HepG2 (cell line): Measurements from ENCODE around the gene SNAPC4. TPM values are rescaled to one million over a fixed set of nuclear protein-coding genes. Genes with fewer than 3 reads are reported as not detected.

ENCODE experiments used
- ADNP ChIP-seq: sonication (generic); formaldehyde crosslinking; IDR thresholded peaks from 2 replicates; pipeline ENCODE4 v1.4.0; 2020; ENCODE audit warnings: missing genetic modification reagents
- AKAP8 ChIP-seq: sonication (generic); formaldehyde crosslinking; IDR thresholded peaks from 2 replicates; pipeline ENCODE4 v1.5.1; 2020; ENCODE audit warnings: mild to moderate bottlenecking, missing genetic modification reagents
- HHEX ChIP-seq: IDR thresholded peaks from 2 replicates; pipeline ENCODE4 v1.6.1; 2016; ENCODE audit warnings: control low read depth
- HIVEP1 ChIP-seq: sonication (generic); formaldehyde crosslinking; IDR thresholded peaks from 2 replicates; pipeline ENCODE4 v1.4.0; 2020; ENCODE audit warnings: mild to moderate bottlenecking, missing genetic modification reagents
- HNF4A ChIP-seq: sonication (generic); formaldehyde crosslinking; IDR thresholded peaks from 2 replicates; pipeline ENCODE4 v1.4.0; 2020; ENCODE audit warnings: missing genetic modification reagents
- HNRNPL ChIP-seq: fragments of 200-400 bp; formaldehyde crosslinking; IDR thresholded peaks from 2 replicates; pipeline ENCODE4 v1.6.1; 2017; ENCODE audit warnings: mild to moderate bottlenecking, low read depth, low read length
- HOXA3 ChIP-seq: sonication (generic); formaldehyde crosslinking; IDR thresholded peaks from 2 replicates; pipeline ENCODE4 v1.5.0; 2020; ENCODE audit warnings: missing genetic modification reagents
- IRX3 ChIP-seq: sonication (generic); formaldehyde crosslinking; IDR thresholded peaks from 2 replicates; pipeline ENCODE4 v1.8.1; 2023; ENCODE audit warnings: mild to moderate bottlenecking, low read depth, missing genetic modification reagents, borderline replicate concordance
- MTA1 ChIP-seq: sonication (generic); formaldehyde crosslinking; IDR thresholded peaks from 2 replicates; pipeline ENCODE4 v1.4.0; 2020; ENCODE audit warnings: missing genetic modification reagents, mild to moderate bottlenecking, borderline replicate concordance
- NR2F6 ChIP-seq, 2 experiments: IDR thresholded peaks; 2 replicates each; pipeline ENCODE4 v1.6.1; 2016; ENCODE audit warnings: antibody characterized with exemption in 1 of 2, mild to moderate bottlenecking in 1 of 2
- PATZ1 ChIP-seq: sonication (generic); formaldehyde crosslinking; IDR thresholded peaks from 2 replicates; pipeline ENCODE4 v1.4.0; 2020; ENCODE audit warnings: missing genetic modification reagents
- PBX3 ChIP-seq: sonication (generic); formaldehyde crosslinking; IDR thresholded peaks from 2 replicates; pipeline ENCODE4 v1.8.1; 2023; ENCODE audit warnings: missing genetic modification reagents, inconsistent platforms, borderline replicate concordance
- PHF21A ChIP-seq: sonication (generic); formaldehyde crosslinking; IDR thresholded peaks from 2 replicates; pipeline ENCODE4 v1.5.0; 2020; ENCODE audit warnings: mild to moderate bottlenecking, missing genetic modification reagents
- RARA ChIP-seq: IDR thresholded peaks from 2 replicates; pipeline ENCODE4 v1.6.1; 2016; ENCODE audit warnings: missing genetic modification reagents, missing compliant biosample characterization
- RXRA ChIP-seq: sonication (generic); formaldehyde crosslinking; IDR thresholded peaks from 2 replicates; pipeline ENCODE4 v1.5.1; 2020; ENCODE audit warnings: missing genetic modification reagents
- TEAD3 ChIP-seq: optimal IDR thresholded peaks from 2 replicates; pipeline ENCODE3; 2016; ENCODE audit warnings: borderline replicate concordance
- ZBTB38 ChIP-seq: sonication (generic); formaldehyde crosslinking; IDR thresholded peaks from 2 replicates; pipeline ENCODE4 v1.5.1; 2020; ENCODE audit warnings: mild to moderate bottlenecking, missing genetic modification reagents
- ZBTB7B ChIP-seq: sonication (generic); formaldehyde crosslinking; IDR thresholded peaks from 2 replicates; pipeline ENCODE4 v1.4.0; 2020; ENCODE audit warnings: missing genetic modification reagents
- ZFX ChIP-seq: sonication (generic); formaldehyde crosslinking; IDR thresholded peaks from 2 replicates; pipeline ENCODE4 v1.4.0; 2020; ENCODE audit warnings: mild to moderate bottlenecking, low read depth, missing genetic modification reagents, moderate library complexity
- ZNF337 ChIP-seq: sonication (generic); formaldehyde crosslinking; IDR thresholded peaks from 2 replicates; pipeline ENCODE4 v1.5.1; 2020; ENCODE audit warnings: missing genetic modification reagents, low read depth, mild to moderate bottlenecking, borderline replicate concordance
- ZNF687 ChIP-seq: sonication (generic); formaldehyde crosslinking; IDR thresholded peaks from 2 replicates; pipeline ENCODE4 v1.5.1; 2020; ENCODE audit warnings: mild to moderate bottlenecking, missing genetic modification reagents, moderate library complexity
- ZSCAN25 ChIP-seq: sonication (generic); formaldehyde crosslinking; IDR thresholded peaks from 2 replicates; pipeline ENCODE4 v1.8.0; 2022; ENCODE audit warnings: mild to moderate bottlenecking, missing genetic modification reagents
- polyA plus RNA-seq, 8 experiments: library from polyadenylated mRNA; depleted of rRNA in 3 of 8; stranded (reverse) in 7 of 8; unstranded in 1 of 8; fragments of >200 nt; fragmentation: Illumina TruSeq in 4 of 8; extraction: Trizol in 4 of 8; gene quantifications; 2 replicates each; pipeline versions ENCODE4 v1.2.1 to v1.2.3, GENCODE V29; 2011 to 2016; ENCODE audit warnings: low read depth in 4 of 8, missing spikeins in 1 of 8, mixed read lengths in 1 of 8; ENCODE audit not compliant: insufficient read depth in 1 of 8
- total RNA-seq, 5 experiments: library from RNA; depleted of rRNA; stranded (reverse); fragments of >200 nt; fragmentation: Illumina TruSeq; extraction: Trizol; gene quantifications; 2 replicates each; pipeline ENCODE4 v1.2.3, GENCODE V29; 2016; ENCODE audit warnings: low read depth in 1 of 5

Gene SNAPC4
- total and polyA plus RNA-seq, 2 of the 13 experiments (the other 11 are each of a cell fraction or from before 2014, with no cell fraction given) = 2.0 to 6.0 TPM

- TF ChIP-seq PATZ1 (CRISPR knock-in tag) (peak; percentile 63; the same call in 1 of the 2 replicates), PBX3 (CRISPR knock-in tag) (no peak), NR2F6 (IDR thresholded peaks at IDR 0.05) (peak; percentile 45; the same call in 1 of the 2 replicates), NR2F6 (CRISPR knock-in tag; IDR thresholded peaks at IDR 0.05) (peak; percentile 32; the same call in 1 of the 2 replicates), RXRA (CRISPR knock-in tag) (0 out of 2 replicates have a peak, but pooled peaks have one; percentile 56), PHF21A (CRISPR knock-in tag) (0 out of 2 replicates have a peak, but pooled peaks have one; percentile 23), ZFX (CRISPR knock-in tag) (peak; percentile 27; the same call in 1 of the 2 replicates), HOXA3 (CRISPR knock-in tag) (peak; percentile 26; the same call in 1 of the 2 replicates), MTA1 (CRISPR knock-in tag) (peak; percentile 56; the same call in 1 of the 2 replicates), ADNP (CRISPR knock-in tag) (no peak), IRX3 (CRISPR knock-in tag) (0 out of 2 replicates have a peak, but pooled peaks have one; percentile 46), ZBTB7B (CRISPR knock-in tag) (0 out of 2 replicates have a peak, but pooled peaks have one; percentile 50), ZBTB38 (CRISPR knock-in tag) (peak; percentile 11; the same call in 1 of the 2 replicates), AKAP8 (CRISPR knock-in tag) (peak; percentile 18; the same call in 1 of the 2 replicates), TEAD3 (CRISPR knock-in tag) (peak; percentile 12), RARA (peak; percentile 43; the same call in 1 of the 2 replicates), HNF4A (peak; percentile 60), HNRNPL (peak; percentile 60; the same call in 1 of the 2 replicates), ZSCAN25 (CRISPR knock-in tag) (peak; percentile 98), HHEX (CRISPR knock-in tag) (no peak), ZNF337 (no peak), HIVEP1 (CRISPR knock-in tag) (0 out of 2 replicates have a peak, but pooled peaks have one; percentile 25), ZNF687 (CRISPR knock-in tag) (peak; percentile 48)
Measured at GRCh38 chr9:136355616-136356557, 44.1 kb downstream of the SNAPC4 start (continued).
